SU-DHL-6 (cell line): Measurements from ENCODE around the gene APBA2.
"Not testable (repeated sequence)": the region's sequence is repeated elsewhere in the genome, so short reads cannot be mapped to it uniquely, and the experiment has no call there.

Experiments used
- H2AFZ ChIP-seq: fragments of 200-600 bp; sonication (generic); 2 replicates; pipeline ENCODE4 v1.6.1; 2014; ENCODE audit warnings: low read depth, mild to moderate bottlenecking, moderate library complexity, mixed read lengths, antibody characterized with exemption, low read length; ENCODE audit not compliant: severe bottlenecking
- H3F3A ChIP-seq: fragments of 200-600 bp; shearing (Covaris generic); 2 replicates; pipeline ENCODE4 v1.6.0; 2016; ENCODE audit warnings: antibody characterized with exemption, mild to moderate bottlenecking; ENCODE audit not compliant: insufficient read depth
- H3K27ac ChIP-seq: fragments of 200-600 bp; sonication (generic); 2 replicates; pipeline ENCODE4 v1.5.1; 2016; ENCODE audit warnings: low read depth, mild to moderate bottlenecking, low read length, moderate library complexity, mixed read lengths
- H3K27me3 ChIP-seq: fragments of 200-600 bp; sonication (generic), shearing (Covaris generic); 2 replicates; pipeline ENCODE4 v1.6.0; 2014; ENCODE audit warnings: mild to moderate bottlenecking, low read length
- H3K36me3 ChIP-seq: fragments of 200-600 bp; sonication (generic); 2 replicates; pipeline ENCODE4 v1.6.1; 2014; ENCODE audit warnings: mild to moderate bottlenecking, low read length, mixed read lengths
- H3K4me2 ChIP-seq: fragments of 300-600, 200-600 bp; shearing (Covaris generic), sonication (generic); 2 replicates; pipeline ENCODE4 v1.6.0; 2014; ENCODE audit warnings: low read length, low read depth, mild to moderate bottlenecking; ENCODE audit not compliant: poor library complexity, severe bottlenecking
- H3K4me3 ChIP-seq: fragments of 200-600 bp; sonication (generic); 2 replicates; pipeline ENCODE4 v1.5.1; 2014; ENCODE audit warnings: antibody characterized with exemption, low read length, mild to moderate bottlenecking, mixed read lengths; ENCODE audit not compliant: insufficient read depth, poor library complexity, severe bottlenecking
- H3K79me2 ChIP-seq: fragments of 200-600 bp; sonication (generic); 2 replicates; pipeline ENCODE4 v1.6.1; 2014; ENCODE audit warnings: mild to moderate bottlenecking, low read length, moderate library complexity; ENCODE audit not compliant: insufficient read depth
- H3K9ac ChIP-seq: fragments of 200-600 bp; sonication (generic); 2 replicates; pipeline ENCODE4 v1.7.0; 2014; ENCODE audit warnings: mild to moderate bottlenecking, low read length
- H3K9me2 ChIP-seq: fragments of 200-600 bp; sonication (generic); replicated peaks from 2 replicates; pipeline ENCODE4 v1.6.1; 2014; ENCODE audit warnings: low read length; ENCODE audit not compliant: insufficient read depth
- H3K9me3 ChIP-seq: fragments of 200-600 bp; sonication (generic); 2 replicates; pipeline ENCODE4 v1.6.1; 2014; ENCODE audit warnings: low read length, mixed read lengths; ENCODE audit not compliant: insufficient read depth
- H4K20me1 ChIP-seq: fragments of 200-600 bp; sonication (generic); 2 replicates; pipeline ENCODE4 v1.6.1; 2014; ENCODE audit warnings: low read depth, mild to moderate bottlenecking, antibody characterized with exemption, low read length, moderate library complexity, mixed read lengths
- EZH2phosphoT487 ChIP-seq: fragments of 200-600 bp; sonication (generic), shearing (Covaris generic); conservative IDR thresholded peaks from 2 replicates; pipeline ENCODE4 v1.6.1; 2018; ENCODE audit warnings: mild to moderate bottlenecking, antibody characterized with exemption, low read length, moderate library complexity, mixed read lengths
- TF ChIP-seq, protein P1 (sequence below): fragments of 200-600 bp; sonication (generic); IDR thresholded peaks from one replicate; pipeline ENCODE4 v1.5.1; 2017; ENCODE audit warnings: antibody characterized with exemption, mild to moderate bottlenecking, low read length, moderate library complexity; ENCODE audit not compliant: insufficient read depth, poor library complexity, severe bottlenecking

APBA2 gene

DNA sequence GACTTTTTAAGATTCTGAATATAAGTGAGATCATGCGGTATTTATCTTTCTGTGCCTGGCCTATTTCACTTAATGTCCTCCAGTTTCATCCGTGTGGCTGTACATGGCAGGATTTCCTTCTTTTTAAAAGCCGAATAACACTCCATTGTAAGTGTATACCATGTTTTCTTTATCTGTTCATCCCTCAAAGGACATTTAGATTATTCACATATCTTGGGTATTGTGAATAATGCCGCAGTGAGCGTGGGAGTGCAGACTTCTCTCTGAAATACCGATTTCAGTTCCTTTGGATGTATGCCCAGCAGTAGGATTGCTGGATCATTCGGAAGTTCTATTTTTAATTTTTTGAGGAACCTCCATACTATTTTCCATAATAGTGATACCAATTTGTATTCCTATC lies 136.1 kb downstream of the APBA2 start:
- H2AFZ ChIP-seq: no peak overlapping the region
- no peaks in the 10 kb centered on the region for H3K79me2 ChIP-seq
- no peak overlapping the region for H3K27ac ChIP-seq
- H3K36me3 ChIP-seq: no peaks in the 10 kb centered on the region
- no peak overlapping the region for H3K9ac ChIP-seq
- no peaks in the 10 kb centered on the region for H3F3A ChIP-seq
- no peaks in the 10 kb centered on the region for H4K20me1 ChIP-seq
- no peak overlapping the region for H3K4me2 ChIP-seq
- peaks cover under 1% of the 10 kb centered on the region; the same call in 1 of the 2 replicates for H3K27me3 ChIP-seq
- no peak overlapping the region for H3K4me3 ChIP-seq
- no peaks in the 10 kb centered on the region for H3K9me2 ChIP-seq
- no peaks in the 10 kb centered on the region for H3K9me3 ChIP-seq
- no peak for TF ChIP-seq EZH2phosphoT487
- TF ChIP-seq, protein P1, sequence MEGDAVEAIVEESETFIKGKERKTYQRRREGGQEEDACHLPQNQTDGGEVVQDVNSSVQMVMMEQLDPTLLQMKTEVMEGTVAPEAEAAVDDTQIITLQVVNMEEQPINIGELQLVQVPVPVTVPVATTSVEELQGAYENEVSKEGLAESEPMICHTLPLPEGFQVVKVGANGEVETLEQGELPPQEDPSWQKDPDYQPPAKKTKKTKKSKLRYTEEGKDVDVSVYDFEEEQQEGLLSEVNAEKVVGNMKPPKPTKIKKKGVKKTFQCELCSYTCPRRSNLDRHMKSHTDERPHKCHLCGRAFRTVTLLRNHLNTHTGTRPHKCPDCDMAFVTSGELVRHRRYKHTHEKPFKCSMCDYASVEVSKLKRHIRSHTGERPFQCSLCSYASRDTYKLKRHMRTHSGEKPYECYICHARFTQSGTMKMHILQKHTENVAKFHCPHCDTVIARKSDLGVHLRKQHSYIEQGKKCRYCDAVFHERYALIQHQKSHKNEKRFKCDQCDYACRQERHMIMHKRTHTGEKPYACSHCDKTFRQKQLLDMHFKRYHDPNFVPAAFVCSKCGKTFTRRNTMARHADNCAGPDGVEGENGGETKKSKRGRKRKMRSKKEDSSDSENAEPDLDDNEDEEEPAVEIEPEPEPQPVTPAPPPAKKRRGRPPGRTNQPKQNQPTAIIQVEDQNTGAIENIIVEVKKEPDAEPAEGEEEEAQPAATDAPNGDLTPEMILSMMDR: no peak

DNA sequence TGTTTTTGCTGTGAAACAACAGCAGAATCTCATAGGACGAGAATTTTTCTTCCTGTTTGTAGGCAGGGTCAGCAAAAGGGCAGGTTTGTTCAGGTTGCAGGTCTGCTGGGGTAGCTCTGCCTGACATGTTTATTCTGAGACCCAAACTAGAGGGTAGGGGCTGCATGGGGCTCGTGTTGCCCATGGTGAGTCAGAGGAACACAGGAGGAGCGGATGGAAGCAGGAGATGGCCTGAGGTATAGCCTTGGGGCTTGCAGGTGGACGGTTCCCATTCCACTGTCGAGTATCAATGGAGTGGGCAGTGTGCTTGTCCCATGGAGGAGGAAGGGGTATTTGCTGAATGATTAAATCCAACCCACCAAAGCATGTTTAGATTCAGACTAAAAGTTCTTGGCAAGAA lies 138.9 kb downstream of the APBA2 start:
- Histone ChIP-seq H3K9ac (no peak overlapping the region), H3K27me3 (no peaks in the 10 kb centered on the region), H3K4me3 (no peak overlapping the region), H3F3A (no peaks in the 10 kb centered on the region), H3K36me3 (no peaks in the 10 kb centered on the region), H3K27ac (no peak overlapping the region), H2AFZ (no peak overlapping the region), H3K9me3 (no peaks in the 10 kb centered on the region), H3K9me2 (no peaks in the 10 kb centered on the region), H4K20me1 (no peaks in the 10 kb centered on the region), H3K4me2 (no peak overlapping the region), H3K79me2 (no peaks in the 10 kb centered on the region)
- TF ChIP-seq EZH2phosphoT487: no peak
- TF ChIP-seq, protein P1: no peak

DNA sequence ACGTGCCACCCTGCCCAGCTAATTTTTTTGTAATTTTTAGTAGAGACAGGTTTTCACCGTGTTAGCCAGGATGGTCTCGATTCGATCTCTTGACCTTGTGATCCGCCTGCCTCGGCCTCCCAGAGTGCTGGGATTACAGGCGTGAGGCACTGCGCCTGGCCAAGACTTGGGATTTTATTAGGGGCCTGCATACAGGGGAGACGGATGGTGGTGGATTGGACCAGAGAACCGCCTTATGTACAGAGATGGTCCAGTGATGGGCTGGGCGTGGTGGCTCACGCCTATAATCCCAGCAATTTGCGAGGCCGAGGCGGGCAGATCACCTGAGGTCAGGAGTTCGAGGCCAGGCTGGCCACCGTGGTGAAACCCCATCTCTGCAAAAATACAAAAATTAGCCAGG lies 139.6 kb downstream of the APBA2 start:
- not testable (repeated sequence) for H2AFZ ChIP-seq, H3K4me3 ChIP-seq, H3K79me2 ChIP-seq, H3K36me3 ChIP-seq, H3K9me2 ChIP-seq, H3K9ac ChIP-seq, H3K27ac ChIP-seq, H4K20me1 ChIP-seq, H3K27me3 ChIP-seq, H3K4me2 ChIP-seq, H3F3A ChIP-seq, H3K9me3 ChIP-seq

DNA sequence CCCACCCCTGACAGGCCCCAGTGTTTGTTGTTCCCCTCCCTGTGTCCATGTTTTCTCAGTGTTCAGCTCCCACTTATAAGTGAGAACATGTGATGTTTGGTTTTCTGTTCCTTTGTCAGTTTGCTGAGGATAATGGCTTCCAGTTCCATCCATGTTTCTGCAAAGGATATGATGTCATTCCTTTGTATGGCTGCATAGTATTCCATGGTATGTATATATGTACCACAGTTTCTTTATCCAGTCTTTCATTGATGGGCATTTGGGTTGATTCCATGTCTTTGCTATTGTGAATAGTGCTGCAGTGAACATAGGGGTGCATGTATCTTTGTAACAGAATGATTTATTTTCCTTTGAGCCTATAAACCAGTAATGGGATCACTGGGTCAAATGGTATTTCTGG lies 142.4 kb downstream of the APBA2 start:
- H3K9me3 ChIP-seq, H4K20me1 ChIP-seq, H3F3A ChIP-seq, H2AFZ ChIP-seq, H3K9ac ChIP-seq, H3K4me3 ChIP-seq, H3K27ac ChIP-seq, H3K79me2 ChIP-seq, H3K27me3 ChIP-seq, H3K9me2 ChIP-seq, H3K36me3 ChIP-seq, H3K4me2 ChIP-seq: not testable (repeated sequence)
